HL-60 (cell line): ENCODE data around the gene TH.

Experiments used
- GABPA ChIP-seq: IDR thresholded peaks from 2 replicates; pipeline ENCODE4 v1.6.1; 2012; ENCODE audit warnings: low read depth
- POLR2AphosphoS5 ChIP-seq: IDR thresholded peaks from 2 replicates; pipeline ENCODE4 v1.6.1; 2012; ENCODE audit warnings: low read depth
- REST ChIP-seq: IDR thresholded peaks from 2 replicates; pipeline ENCODE4 v1.6.1; 2012; ENCODE audit warnings: low read depth; ENCODE audit not compliant: insufficient replicate concordance
- SPI1 ChIP-seq: IDR thresholded peaks from 2 replicates; pipeline ENCODE4 v1.6.1; 2012; ENCODE audit warnings: low read depth, mild to moderate bottlenecking, borderline replicate concordance
- TF ChIP-seq, protein P1 (sequence below): IDR thresholded peaks from one replicate; pipeline ENCODE4 v1.5.1; 2011; ENCODE audit warnings: low read length, control low read depth, inconsistent platforms; ENCODE audit not compliant: insufficient read depth

GRCh38 chr11:2120359-2121100, 51.1 kb downstream of the TH start:
- TF ChIP-seq REST (no peak), GABPA (no peak), POLR2AphosphoS5 (no peak), SPI1 (no peak)
- TF ChIP-seq, protein P1, sequence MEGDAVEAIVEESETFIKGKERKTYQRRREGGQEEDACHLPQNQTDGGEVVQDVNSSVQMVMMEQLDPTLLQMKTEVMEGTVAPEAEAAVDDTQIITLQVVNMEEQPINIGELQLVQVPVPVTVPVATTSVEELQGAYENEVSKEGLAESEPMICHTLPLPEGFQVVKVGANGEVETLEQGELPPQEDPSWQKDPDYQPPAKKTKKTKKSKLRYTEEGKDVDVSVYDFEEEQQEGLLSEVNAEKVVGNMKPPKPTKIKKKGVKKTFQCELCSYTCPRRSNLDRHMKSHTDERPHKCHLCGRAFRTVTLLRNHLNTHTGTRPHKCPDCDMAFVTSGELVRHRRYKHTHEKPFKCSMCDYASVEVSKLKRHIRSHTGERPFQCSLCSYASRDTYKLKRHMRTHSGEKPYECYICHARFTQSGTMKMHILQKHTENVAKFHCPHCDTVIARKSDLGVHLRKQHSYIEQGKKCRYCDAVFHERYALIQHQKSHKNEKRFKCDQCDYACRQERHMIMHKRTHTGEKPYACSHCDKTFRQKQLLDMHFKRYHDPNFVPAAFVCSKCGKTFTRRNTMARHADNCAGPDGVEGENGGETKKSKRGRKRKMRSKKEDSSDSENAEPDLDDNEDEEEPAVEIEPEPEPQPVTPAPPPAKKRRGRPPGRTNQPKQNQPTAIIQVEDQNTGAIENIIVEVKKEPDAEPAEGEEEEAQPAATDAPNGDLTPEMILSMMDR = no peak
